Renal cortical epithelial cell (primary cell): ENCODE data around the gene PLGLB1. TPM values are rescaled to one million over a fixed set of nuclear protein-coding genes. Genes with fewer than 3 reads are reported as not detected.
"Not testable (repeated sequence)": the region's sequence is repeated elsewhere in the genome, so short reads cannot be mapped to it uniquely, and the experiment has no call there.

ENCODE experiments used
- DNase-seq: peaks from one replicate; pipeline ENCODE4 v3.0.0-alpha.2; 2011; ENCODE audit warnings: low read depth
- total RNA-seq: library from RNA; depleted of rRNA; stranded (reverse); fragments of >200 nt; gene quantifications from 2 replicates; pipeline ENCODE4 v1.2.3, GENCODE V29; 2014

PLGLB1 gene
- total RNA-seq: 4.5 TPM in 1 of 2 replicates, not detected in the other

GRCh38 chr2:87021744-87022143 lies at the start of gene PLGLB1:
PLGLB1 (minus strand) TSS chr2:87021844; CDS start chr2:87021783, 61 bp downstream.
- DNase-seq: not testable (repeated sequence)

DNA sequence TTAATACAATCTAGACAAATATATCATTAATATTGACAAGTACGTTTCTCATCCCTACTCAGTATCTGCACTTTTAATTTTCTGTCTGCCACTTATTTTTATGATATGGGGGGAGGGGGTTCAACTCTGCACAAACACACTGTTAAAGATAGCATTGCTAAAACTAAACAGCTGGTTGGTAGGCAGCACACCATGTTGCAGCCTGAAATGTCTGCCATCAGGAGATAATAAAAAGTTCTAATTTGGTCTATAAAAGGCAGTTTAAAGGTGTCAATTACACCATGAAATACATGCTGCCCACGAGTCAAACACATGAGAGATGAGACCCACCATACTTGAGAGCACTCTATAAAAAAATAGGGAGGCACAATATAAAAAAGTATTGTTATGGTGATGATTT lies 42.7 kb upstream of the PLGLB1 start:
- DNase-seq: not testable (repeated sequence)

DNA sequence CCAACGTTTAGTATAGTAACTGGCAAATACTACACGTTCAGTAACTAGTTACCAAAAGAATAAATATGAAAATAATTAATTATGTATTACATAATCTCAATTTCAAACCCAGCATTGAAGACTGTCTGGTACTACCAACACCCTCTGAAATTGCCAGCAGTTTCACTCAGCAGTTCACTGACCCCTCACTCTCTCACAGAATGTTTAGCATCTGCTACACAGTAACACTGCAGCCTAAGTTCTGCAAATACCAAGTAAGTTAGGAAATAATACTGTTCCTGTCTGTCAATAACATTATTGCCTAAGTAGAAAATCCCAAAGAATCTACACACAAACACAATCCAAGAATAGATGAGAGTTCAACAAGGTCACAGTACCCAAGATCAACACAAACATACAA lies 41.8 kb upstream of the PLGLB1 start:
- peak; percentile 32 for DNase-seq

DNA sequence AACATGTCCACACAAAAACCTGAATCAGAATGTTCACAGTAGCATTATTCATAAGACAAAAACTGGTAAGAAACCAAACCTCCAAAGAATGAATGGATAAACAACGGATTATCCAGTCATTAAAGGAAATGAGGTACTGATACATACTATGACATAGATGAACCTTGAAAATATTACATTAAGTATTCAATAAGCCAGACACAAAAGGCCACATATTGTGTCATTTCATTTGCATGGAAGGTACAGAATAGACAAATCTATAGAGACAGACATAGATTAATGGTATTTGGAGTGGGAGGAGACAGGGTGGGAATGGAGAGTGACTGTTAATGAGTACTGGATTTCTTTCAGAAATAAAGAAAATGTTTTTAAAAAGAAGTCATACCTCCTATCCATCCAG lies 39.9 kb upstream of the PLGLB1 start:
- not testable (repeated sequence) for DNase-seq

- not testable (repeated sequence) for DNase-seq
These were observed 36.0 kb upstream of the PLGLB1 start for GRCh38 chr2:87057606-87058005.

DNA sequence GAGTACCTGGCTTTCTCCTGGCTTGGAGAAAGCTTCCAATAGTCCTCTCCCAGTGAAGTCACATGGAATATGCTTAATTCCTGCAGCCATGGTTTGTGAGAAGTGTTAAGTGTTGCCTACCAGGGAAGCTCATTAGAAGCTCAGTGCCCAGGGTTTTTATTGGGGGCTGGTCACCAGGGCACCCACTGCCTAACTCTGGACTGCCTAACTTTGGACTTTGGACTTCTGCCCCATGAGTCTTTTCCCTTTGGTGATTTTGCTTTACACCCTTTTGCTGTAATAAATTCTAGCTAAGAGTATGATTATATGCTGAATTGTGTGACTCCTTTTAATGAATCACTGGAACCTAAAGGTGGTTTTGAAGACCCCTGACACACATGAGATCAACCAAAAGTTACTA lies 35.2 kb upstream of the PLGLB1 start:
- DNase-seq: not testable (repeated sequence)

DNA sequence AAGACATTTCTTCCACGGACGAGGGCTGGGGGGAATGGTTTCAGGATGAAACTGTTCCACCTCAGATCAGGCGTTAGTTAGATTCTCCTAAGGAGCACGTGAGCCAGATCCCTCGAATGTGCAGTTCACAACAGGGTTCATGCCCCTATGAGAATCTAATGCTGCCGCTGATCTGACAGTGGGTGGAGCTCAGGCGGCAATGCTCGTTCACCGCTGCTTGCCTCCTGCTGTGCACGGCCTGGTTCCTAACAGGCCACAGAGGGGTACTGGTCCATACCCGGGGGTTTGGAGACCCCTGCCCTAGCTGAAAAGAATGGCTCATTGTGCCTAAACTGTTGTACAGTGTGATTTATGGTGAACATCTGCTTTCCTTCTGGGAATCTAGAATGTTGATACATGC lies 34.8 kb upstream of the PLGLB1 start:
- not testable (repeated sequence) for DNase-seq

- not testable (repeated sequence) for DNase-seq
These were observed 32.7 kb upstream of the PLGLB1 start for GRCh38 chr2:87054375-87054774.

DNA sequence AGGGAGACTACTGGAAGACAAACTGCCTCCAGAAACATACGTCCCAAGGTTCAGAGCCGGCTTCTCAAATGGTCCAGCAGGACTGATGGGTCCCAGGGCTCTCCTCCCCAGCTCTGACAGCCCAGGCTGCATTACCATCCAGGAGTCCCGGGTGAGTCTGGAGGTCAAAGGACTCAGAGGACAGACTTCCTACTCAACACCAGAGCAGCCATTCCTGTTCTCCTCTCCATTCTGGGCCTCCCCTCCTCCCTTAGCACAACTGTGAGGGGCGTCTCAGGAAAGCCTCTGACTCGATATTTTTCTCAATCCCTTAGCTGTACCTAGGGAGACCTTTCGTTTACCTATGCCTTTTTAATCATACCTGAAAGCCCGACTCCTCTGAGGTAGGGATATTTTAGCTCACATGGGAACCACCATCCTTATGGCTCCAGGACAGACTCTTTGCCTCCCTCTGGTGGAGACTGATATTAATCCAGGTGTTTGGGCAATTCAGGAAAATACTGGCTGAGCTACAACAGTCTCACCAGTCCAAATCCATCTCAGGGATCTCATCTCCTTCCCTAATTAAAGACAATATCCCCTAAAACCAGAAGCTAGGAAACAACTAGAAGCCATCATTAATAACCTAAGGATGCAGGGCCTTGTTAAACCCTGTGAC lies 19.8 kb upstream of the PLGLB1 start:
- not testable (repeated sequence) for DNase-seq

DNA sequence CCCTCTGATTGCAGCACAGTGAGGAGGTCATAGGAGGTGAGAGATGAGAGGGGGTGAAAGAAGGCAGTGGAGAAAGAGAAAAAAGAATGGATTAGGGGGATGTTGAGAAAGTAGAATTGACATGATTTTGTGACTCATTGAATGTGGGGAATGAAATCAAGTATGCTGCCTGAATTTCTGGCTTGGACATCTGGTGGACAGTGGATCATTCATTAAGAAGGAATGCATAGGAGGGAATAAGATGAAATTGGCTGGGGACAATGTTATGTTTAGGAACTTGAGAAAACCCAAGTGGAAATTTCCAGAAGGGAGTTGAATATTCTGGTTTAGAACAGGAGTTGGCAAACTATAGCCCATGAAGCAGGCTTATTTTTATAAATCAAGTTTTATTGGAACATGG lies 7.0 kb upstream of the PLGLB1 start:
- not testable (repeated sequence) for DNase-seq

GRCh38 chr2:87026816-87027215 lies 5.2 kb upstream of the PLGLB1 start:
- DNase-seq: not testable (repeated sequence)

- not testable (repeated sequence) for DNase-seq
These were observed 4.3 kb upstream of the PLGLB1 start for GRCh38 chr2:87025927-87026326.

GRCh38 chr2:87023988-87024615 lies 2.5 kb upstream of the PLGLB1 start:
- not testable (repeated sequence) for DNase-seq

GRCh38 chr2:87021043-87021442 lies 601 bp downstream of the PLGLB1 start:
- DNase-seq: not testable (repeated sequence)

DNA sequence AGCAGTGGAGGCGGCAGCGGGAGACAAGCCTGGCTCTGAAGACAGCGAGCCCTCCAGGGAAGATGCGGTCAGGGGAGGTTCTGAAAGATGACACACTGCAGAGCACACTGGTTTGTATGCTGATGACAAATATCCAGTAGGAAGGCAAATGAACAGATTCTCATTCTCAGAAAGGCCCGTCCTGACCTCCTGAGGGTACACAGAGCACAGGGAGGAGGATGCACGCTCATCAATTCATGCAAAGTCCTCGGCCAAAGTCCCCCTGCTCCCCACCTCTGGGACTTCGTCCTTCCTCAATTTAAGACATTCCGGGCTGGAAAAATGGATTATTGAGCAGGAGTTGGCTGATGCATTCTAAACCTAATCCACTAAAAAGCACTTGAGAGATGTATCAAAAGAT lies 2.6 kb downstream of the PLGLB1 start:
- DNase-seq: not testable (repeated sequence)

DNA sequence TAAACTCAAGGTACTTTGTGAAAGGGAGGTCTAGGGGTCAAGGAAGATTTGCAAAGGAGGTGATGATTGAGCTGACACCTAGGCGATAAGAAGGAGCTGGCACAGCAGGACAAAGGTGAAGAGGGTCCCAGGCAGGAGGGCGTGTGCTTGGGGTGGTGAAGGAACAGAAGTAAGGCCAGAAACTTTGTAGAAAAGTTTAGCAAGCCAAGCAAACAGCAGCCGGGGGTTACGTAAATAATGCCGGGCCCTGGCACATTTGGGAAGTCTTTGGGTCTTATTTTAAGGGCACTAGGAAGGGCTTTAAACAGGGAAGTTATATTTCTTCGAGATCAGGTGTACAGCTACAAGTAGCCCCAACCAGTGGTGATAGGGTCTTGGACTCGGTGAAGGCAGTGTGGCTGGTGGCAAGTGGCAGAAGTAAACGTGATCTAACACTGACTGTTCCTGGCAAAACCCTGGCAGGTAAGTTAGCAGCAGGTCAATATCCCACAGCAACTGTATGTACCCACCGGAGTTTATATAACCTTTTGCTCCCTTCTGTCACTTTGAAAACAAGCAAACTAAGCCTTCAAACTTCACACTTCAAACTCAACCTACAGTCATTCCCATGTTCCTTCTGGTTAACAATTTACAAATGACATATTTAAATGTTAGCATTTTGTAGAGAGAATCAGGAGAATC lies 7.0 kb downstream of the PLGLB1 start:
- not testable (repeated sequence) for DNase-seq

DNA sequence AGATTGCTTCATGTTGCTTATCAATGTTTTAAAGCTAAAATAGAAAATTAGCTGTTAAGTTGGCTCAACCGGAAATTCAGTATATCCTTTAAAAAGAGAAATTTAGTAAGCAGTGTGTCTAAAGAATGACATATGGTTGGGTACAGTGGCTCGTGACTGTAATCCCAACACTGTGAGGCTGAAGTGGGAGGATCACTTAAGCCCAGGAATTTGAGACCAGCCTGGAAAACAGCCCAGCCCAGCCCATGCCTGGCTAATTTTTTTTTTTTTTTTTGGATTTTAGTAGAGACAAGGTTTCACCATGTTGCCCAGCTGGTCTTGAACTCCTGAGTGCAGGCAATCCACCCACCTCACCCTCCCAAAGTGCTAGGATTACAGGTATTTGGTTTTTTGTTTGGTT lies 17.2 kb downstream of the PLGLB1 start:
- not testable (repeated sequence) for DNase-seq

Other genes with a start within 250 kb of the PLGLB1 start
- gene CD8A, start 230.9 kb downstream of the PLGLB1 start, total RNA-seq: 0.17 TPM in 1 of 2 replicates, not detected in the other
- not detected in 2 replicates for gene CD8B, start 160.0 kb downstream of the PLGLB1 start, total RNA-seq
- 1.2 TPM in 1 of 2 replicates, not detected in the other for gene RGPD1, start 79.7 kb downstream of the PLGLB1 start, total RNA-seq